Mucosa of gallbladder (tissue), 1 donor: Measurements from ENCODE around the gene RAD51B. TPM values are rescaled to one million over a fixed set of nuclear protein-coding genes. Genes with fewer than 3 reads are reported as not detected.

Experiments
- DNase-seq: peaks from one replicate; pipeline ENCODE4 v3.0.0-alpha.2; 2020; ENCODE audit warnings: low spot score
- total RNA-seq: library from RNA; stranded (reverse); gene quantifications from one replicate; pipeline ENCODE4 v1.2.1, GENCODE V29; 2021
- donor health status: DM: no; HTN: no; CAD: no.

The RAD51B gene
- total RNA-seq, 1 donor from 2014 or later = 18.5 TPM

DNA sequence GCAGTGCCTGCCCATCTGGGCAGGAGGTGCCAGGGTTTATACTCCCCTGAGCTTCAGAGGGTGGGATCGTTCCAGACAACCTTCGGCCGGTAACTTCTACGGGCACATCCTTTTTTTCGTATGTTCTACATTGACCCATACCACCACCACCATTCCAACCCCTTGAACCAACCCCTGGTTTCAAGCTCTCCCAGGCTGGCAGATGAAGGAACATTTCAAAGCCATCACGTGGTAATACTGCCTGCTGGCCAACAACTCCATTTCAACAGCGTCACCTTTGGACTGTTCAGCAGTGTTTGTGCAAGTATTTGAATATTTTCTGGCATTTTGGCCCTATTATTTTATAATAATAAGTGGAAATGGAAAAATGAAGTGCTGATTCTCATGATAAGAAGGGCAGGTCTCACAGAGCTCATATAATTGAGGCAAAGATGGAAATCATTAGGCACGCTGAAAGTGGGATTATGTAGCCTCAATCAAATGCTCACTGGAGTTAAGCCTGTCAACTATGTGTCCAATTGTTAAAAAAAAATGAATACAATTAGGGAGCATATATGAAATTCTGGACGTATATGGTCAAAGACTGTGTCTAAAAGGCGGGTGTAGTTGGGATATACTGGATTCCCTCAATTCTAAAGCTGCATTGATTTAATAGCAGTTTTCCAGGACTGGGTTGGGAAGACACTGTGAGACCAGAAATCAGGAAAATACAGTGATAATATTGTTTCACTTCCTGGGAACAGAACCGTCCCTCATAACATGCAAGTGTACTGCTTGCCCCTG, 811.2 kb downstream of the RAD51B start:
- DNase-seq = peak; percentile 32

- peak; percentile 9 for DNase-seq
Observed at GRCh38 chr14:68631394-68632053, 811.9 kb downstream of the RAD51B start.

- DNase-seq = peak; percentile 9
Observed at GRCh38 chr14:68632054-68632895, 812.7 kb downstream of the RAD51B start.

GRCh38 chr14:68633131-68633991, 813.8 kb downstream of the RAD51B start:
- DNase-seq = peak; percentile 10

DNA sequence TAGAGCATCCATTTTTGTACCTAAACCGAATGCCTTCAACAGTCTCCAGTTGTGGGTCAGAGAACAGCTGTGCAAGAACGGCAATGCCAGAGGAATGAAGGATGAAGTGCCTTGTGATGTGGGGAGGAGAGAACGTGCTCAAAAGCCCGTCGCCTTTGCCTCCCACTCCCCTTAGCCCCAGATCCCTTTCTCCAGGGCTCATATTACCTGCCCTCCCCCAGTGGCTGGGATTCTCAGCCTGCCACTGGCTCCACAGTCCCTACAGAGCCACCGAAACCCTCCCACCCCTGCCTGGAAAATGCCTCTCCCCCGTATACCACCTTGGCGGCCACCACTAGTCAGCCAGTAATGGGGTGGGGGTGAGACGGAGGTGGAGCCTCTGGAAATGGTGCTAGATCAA, 814.8 kb downstream of the RAD51B start:
- peak; percentile 9 for DNase-seq

DNA sequence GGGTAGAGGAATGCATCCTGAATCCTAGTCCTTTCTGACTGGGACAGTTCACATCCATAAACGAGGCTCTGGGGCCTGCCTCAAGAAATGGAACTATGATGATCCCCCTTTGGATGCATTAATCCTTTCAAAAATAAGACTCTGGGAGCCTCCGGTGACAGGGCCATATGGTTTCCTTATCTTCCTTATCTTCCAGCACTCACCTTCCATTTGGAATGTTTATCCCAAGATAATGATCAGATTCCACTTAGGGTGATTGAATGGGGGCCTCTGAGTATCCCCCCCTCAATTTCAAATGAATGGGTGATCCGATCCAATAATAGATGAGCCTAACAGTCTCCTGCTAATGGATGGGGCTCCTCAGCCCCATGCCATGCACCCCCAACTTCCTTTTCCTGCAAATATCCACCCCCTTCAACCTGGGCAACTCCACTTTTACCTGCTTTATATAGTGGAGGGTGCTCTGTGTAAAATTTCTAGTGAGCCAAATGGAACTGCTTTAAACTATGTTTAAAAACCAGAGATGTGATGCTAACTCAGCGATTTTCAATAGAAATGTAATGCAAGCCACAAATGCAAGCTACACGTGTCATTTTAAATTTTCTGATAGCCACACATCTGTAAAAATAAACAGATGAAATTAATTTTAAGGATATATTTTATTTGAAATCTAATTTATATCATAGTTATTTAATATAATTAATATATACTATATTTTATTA, 815.5 kb downstream of the RAD51B start:
- DNase-seq = no peak

DNA sequence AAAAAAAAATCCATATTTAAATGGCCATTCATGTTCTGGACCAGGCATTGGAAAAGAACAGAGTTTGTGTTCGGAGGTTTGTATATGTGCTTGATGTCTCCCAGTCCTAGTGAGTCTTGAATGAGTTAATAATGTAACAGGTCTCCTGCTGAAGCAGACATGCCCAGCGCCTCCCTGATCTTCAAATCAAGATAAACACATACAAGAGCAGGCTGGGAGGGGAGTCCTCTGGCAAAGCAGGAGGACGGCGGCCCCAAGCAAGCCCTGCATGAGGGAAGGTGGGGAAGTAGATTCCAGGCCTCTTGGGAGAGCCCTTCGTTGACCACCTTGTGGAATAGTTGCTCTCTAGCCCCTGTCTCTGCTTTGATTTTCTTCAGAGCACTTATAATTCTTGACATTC, 817.0 kb downstream of the RAD51B start:
- DNase-seq = peak; percentile 9

- DNase-seq = peak; percentile 48
Observed at GRCh38 chr14:68637106-68638021, 817.8 kb downstream of the RAD51B start.

GRCh38 chr14:68638141-68638999, 818.8 kb downstream of the RAD51B start:
- peak; percentile 9 for DNase-seq

DNA sequence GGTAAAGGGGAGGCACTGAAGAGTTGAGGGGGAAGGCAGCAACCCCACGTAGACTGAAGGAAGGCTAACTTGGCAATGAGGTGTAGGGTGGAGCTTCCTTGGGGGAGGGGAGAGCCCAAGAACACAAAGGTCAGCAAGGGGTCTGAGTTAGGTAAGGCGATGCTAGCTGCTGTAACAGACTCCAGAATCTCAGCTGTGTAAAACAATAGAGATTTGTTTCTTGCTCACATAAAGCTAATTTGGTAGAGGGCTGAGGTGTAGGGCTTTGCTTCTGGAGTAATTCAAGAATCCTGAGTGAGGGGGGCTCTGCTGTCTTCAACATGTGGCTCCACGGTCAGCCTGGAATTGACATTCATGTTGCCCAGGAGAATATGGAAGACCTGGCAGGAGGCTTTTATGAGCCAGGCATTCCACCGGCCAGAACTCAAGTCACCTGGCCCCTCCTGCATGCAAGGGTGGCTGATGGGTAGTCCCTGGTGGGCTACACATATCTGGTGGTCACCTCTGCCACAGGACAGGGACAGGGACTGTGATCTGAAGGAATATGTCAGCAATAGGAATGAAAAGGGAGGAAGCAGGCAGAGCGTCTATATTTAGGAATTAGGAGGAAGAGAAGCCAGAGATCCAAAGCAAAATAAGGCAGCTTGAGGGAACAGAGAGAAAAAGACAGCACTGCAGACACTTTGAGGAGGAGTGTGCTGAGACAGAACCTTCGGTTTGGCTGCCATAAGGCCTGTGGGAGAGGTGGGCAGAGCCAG, 819.6 kb downstream of the RAD51B start:
- DNase-seq = peak; percentile 7

DNA sequence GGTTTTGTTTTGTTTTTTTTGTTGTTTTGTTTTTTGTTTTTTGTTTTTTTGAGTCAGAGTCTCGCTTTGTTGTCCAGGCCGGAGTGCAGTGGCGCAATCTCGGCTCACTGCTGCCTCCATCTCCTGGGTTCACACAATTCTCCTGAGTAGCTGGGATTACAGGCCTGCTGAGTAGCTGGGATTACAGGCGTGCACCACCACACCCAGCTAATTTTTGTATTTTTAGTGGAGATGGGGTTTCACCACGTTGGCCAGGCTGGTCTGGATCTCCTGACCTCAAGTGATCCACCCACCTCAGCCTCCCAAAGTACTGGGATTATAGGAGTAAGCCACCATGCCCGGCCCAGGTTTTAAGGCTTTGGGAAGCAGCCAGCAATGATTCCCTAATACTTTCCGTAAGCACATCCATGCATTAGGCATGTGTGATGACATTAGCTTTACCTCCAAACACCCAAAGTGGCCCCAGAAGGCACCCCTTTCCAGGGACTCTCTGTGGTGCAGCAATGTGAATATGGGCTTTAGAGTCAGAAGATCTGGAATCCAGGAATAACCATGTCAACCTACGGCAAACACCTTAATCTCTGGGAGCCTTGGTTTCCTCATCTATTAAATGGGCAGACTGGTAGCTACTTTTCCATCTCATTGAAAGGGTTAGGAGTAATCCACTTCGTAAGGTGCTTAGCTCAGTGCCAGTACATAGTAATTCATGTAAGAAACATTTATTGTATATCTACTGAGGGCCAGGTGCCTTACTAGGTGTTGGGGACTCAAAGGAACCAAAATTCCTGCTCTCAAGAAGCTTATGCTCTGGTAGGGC, 820.4 kb downstream of the RAD51B start:
- peak; percentile 5 for DNase-seq

GRCh38 chr14:68643673-68644072, 824.1 kb downstream of the RAD51B start:
- DNase-seq = no peak

- no peak for DNase-seq
Observed at GRCh38 chr14:68644101-68644500, 824.5 kb downstream of the RAD51B start.

GRCh38 chr14:68645371-68645770, 825.8 kb downstream of the RAD51B start:
- DNase-seq = no peak

GRCh38 chr14:68649476-68650189, 830.1 kb downstream of the RAD51B start:
- no peak for DNase-seq

DNA sequence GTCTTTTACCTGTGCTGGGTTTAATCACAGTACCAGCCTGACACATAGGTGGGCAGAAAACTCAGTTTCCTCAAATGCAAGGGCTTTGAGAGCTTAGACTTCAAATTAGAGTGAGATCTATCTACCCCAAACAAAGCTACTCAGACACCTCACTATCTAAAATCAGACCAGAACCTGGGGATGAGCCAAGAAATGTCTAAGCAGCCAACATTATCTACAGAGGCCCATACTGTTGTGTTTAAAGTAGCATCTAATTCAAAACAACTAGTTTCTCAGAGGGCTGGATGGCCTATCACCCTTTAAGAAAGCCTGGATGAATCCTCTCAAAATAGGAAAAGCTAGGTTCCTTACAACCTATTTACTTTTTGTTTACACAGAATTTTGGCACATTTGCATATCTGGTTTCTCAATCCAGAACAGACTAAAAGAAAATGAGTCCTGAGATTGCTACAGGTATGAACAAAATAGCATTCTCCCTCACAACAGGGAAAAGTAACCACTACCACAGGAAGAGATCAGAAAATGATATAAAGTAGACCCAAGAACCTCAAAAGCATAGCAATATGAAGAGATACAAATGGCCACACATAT, 830.9 kb downstream of the RAD51B start:
- DNase-seq = no peak
